Activated CD4-positive, alpha-beta T cell treated with anti-CD3 and anti-CD28 coated beads, Interleukin-2, amount 10 ng/mL, durations not matched to agents 7 days and 5 days (primary cell): ENCODE measurements around the gene MCTP1. TPM values are rescaled to one million over a fixed set of nuclear protein-coding genes. Genes with fewer than 3 reads are reported as not detected.

Experiments used
- CTCF ChIA-PET: fragments of 350-600 bp; sonication (Branson Sonifier 250); formaldehyde crosslinking; loops from one replicate; lab custom pipeline; 2021; ENCODE audit warnings: antibody characterized with exemption; lab: Charles Lee
- POLR2A ChIA-PET: fragments of 350-600 bp; sonication (Branson Sonifier 250); formaldehyde crosslinking; loops from one replicate; lab custom pipeline; 2021; ENCODE audit warnings: antibody characterized with exemption; lab: Charles Lee
- DNase-seq: peaks from one replicate; pipeline ENCODE4 v3.0.0-alpha.2; 2020
- H3K27ac Mint-ChIP-seq: one replicate; pipeline ENCODE4 v1.8.0; 2021; ENCODE audit warnings: mild to moderate bottlenecking, moderate library complexity, mixed read lengths
- H3K27me3 Mint-ChIP-seq: one replicate; pipeline ENCODE4 v1.8.0; 2021; ENCODE audit warnings: mixed read lengths
- H3K36me3 Mint-ChIP-seq: one replicate; pipeline ENCODE4 v1.8.0; 2021; ENCODE audit warnings: low read depth, mixed read lengths
- H3K4me1 Mint-ChIP-seq: one replicate; pipeline ENCODE4 v1.8.0; 2021; ENCODE audit warnings: mixed read lengths
- H3K4me3 Mint-ChIP-seq: one replicate; pipeline ENCODE4 v1.8.0; 2021; ENCODE audit warnings: mild to moderate bottlenecking, moderate library complexity, mixed read lengths
- H3K9me3 Mint-ChIP-seq: one replicate; pipeline ENCODE4 v1.8.0; 2021; ENCODE audit warnings: mixed read lengths
- total RNA-seq, 2 experiments: library from RNA; stranded (reverse); gene quantifications; one replicate each; pipeline ENCODE4 v1.2.3, GENCODE V29; 2021

The MCTP1 gene
- total RNA-seq, 2 experiments from 2014 or later, result 0.08 TPM; not detected in 1

DNA sequence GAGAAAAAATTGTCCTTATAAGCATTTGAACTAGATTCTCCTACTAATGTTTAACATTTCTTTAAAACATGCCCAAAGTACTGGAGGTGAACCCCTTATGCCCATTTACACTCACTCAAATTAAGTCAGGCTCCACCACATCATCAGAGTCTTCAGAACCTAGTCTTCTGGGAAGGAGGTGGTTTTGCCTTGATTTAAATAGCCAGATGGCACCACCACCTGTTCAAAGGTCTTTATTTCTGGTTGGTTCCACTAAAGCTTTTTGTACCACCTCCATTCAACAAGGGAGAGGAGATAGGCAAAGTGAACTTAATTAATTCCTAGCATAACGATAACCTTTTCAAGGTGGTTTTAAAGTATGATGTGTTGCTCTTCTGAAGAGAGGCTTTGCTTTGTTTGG is 476.9 kb downstream of the MCTP1 start:
- Mint-ChIP-seq H3K4me3 (no peak overlapping the region), H3K36me3 (no peaks in the 10 kb centered on the region), H3K27me3 (peaks cover 15% of the 10 kb centered on the region), H3K9me3 (no peaks in the 10 kb centered on the region), H3K4me1 (no peaks in the 10 kb centered on the region), H3K27ac (no peak overlapping the region)
- ChIA-PET CTCF (no interaction called here), POLR2A (no interaction called here)
- DNase-seq, result no peak

DNA sequence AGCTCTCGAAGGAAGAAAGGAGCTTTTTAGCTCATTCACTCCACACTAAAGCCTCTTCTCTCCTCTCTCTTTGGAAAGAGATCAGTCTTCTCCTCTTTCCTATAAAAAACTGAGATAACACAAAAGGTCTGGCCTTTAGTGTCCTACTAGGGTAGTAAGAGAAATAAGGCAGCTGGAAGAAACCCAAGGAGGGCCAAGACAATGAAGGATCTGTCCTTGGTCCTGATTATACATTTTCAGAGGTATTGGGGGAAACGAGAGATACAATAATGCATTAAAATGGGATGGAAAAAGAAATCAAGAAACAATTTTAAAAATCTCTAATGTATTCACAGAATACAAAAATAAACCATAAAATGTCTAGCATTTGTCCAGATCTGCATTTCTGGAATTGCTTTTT is 482.4 kb downstream of the MCTP1 start:
- CTCF ChIA-PET, result interaction anchor here (1.5 kb wide), 1 partner anchor 48 kb away, joined by 4 read pairs; no protein-coding TSS in a partner anchor
- H3K9me3 Mint-ChIP-seq, result no peaks in the 10 kb centered on the region
- H3K27me3 Mint-ChIP-seq, result peaks cover 12% of the 10 kb centered on the region

DNA sequence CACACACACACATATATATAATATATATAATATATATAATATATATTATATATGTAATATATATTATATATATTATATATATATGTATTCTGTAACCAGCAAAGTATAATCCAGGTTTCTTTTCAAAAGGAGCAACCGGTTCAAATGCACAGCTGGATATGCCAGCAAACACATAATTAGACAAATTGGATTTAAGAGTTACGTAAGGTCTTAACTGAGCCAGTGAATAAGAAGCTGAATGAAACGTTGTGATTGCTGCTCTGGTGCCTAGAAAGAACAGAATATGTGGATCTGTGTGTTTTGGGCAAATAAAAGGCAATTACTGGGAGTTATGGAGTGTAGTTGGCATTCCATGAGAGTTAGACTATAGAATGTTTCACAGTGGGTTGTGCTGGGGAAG is 488.3 kb downstream of the MCTP1 start:
- H3K4me3 Mint-ChIP-seq, result no peak overlapping the region
- CTCF ChIA-PET, result no interaction called here
- no peak overlapping the region for H3K27ac Mint-ChIP-seq
- no peak for DNase-seq
- peaks cover 12% of the 10 kb centered on the region for H3K36me3 Mint-ChIP-seq
- peaks cover 10% of the 10 kb centered on the region for H3K27me3 Mint-ChIP-seq
- POLR2A ChIA-PET, result no interaction called here
- H3K9me3 Mint-ChIP-seq, result peaks cover 17% of the 10 kb centered on the region
- H3K4me1 Mint-ChIP-seq, result peaks cover 46% of the 10 kb centered on the region

More for the DNA sequence above, 482.4 kb downstream of the MCTP1 start:
- POLR2A ChIA-PET, result no interaction called here
- DNase-seq, result no peak
- H3K4me1 Mint-ChIP-seq, result no peaks in the 10 kb centered on the region
- no peak overlapping the region for H3K4me3 Mint-ChIP-seq
- H3K27ac Mint-ChIP-seq, result no peak overlapping the region
- no peaks in the 10 kb centered on the region for H3K36me3 Mint-ChIP-seq

DNA sequence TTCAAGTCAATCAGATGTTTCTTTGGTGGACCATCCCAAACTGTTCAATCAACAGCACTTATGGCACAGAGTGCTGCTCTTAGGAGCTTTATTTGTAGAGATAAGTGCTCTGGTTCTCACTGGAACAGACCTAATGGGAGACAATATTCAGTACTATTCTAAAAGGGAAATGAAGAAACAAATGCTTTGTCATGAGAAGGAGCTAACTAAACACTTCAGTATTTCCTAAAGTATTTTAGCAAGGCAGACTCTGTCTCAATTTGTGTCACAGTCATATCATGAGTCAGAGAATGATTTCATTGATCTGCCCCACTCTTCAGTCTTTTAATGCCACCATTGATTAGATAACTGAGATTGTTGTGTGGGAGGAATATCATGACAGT is 491.1 kb downstream of the MCTP1 start:
- H3K4me1 Mint-ChIP-seq, result peaks cover 49% of the 10 kb centered on the region
- peaks cover 4% of the 10 kb centered on the region for H3K27me3 Mint-ChIP-seq
- H3K27ac Mint-ChIP-seq, result peak overlapping the region; percentile 97
- H3K36me3 Mint-ChIP-seq, result peaks cover 12% of the 10 kb centered on the region
- peaks cover 17% of the 10 kb centered on the region for H3K9me3 Mint-ChIP-seq
- ChIA-PET CTCF (interaction anchor here (1.1 kb wide), 1 partner anchor 220 kb away, joined by 6 read pairs; no protein-coding TSS in a partner anchor), POLR2A (no interaction called here)
- no peak overlapping the region for H3K4me3 Mint-ChIP-seq
- no peak for DNase-seq

DNA sequence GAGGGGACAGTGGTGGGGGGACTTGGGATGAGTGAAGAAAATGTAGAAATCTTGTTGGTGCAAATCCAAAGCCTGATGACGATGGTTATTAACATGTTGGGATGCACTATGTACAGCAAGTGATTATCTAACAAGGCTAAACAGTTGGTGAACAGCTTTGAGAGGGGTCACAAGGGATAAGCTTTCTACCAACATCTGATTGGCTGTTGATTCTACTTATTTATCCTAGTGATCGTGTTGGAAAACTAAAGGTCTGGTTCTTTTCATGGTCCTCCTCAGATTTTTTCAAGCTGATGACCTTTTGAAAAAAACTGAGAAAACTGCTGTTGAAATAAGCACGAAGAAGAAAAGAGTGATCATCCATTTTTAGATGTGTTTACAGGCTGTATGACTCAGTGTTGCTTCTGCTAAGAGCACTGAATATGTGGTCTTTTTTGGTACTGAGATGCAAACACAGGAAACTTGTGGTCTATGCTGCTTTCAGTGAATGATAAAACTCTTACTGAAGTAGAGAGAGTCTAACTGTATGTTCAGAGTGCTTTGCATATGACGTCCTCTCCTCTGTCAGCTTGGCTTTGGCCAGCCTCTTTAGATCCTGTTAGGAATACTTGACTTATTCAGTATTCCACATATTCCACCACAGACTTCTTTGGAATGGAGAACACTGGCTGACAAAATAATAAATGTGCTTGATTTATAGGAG is 491.6 kb downstream of the MCTP1 start:
- Mint-ChIP-seq H3K4me1 (peaks cover 52% of the 10 kb centered on the region), H3K4me3 (peak overlapping the region; percentile 11)
- CTCF ChIA-PET, result interaction anchor here (1.1 kb wide), 1 partner anchor 220 kb away, joined by 6 read pairs; no protein-coding TSS in a partner anchor

DNA sequence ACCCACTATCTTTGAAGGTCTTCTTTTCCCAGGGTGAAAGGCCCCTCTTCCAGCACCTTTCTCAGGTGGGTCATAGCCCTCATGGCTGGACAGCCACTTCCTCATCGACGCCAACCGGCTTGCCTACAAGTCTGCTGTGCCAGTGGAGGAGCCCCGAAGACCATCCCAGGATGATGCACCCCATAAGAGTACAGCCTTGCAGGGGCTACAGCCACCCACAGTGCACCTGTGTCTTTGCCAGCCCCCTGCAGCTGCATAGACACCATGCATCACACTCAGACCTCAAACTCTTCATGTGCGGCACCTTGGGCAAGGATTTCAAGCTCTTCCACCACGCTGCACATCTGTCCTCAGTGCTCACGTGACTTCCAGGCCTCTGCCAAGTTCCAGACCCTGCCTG is 493.1 kb downstream of the MCTP1 start:
- DNase-seq, result no peak
- CTCF ChIA-PET, result no interaction called here
- Mint-ChIP-seq H3K4me1 (peaks cover 54% of the 10 kb centered on the region), H3K27ac (peak overlapping the region; percentile 97), H3K4me3 (no peak overlapping the region), H3K9me3 (peaks cover 17% of the 10 kb centered on the region), H3K36me3 (peaks cover 12% of the 10 kb centered on the region), H3K27me3 (peaks cover 1% of the 10 kb centered on the region)
- POLR2A ChIA-PET, result no interaction called here

More for the DNA sequence above, 491.6 kb downstream of the MCTP1 start:
- Mint-ChIP-seq H3K36me3 (peaks cover 12% of the 10 kb centered on the region), H3K27ac (peak overlapping the region; percentile 97), H3K9me3 (peaks cover 17% of the 10 kb centered on the region), H3K27me3 (peaks cover under 1% of the 10 kb centered on the region)
- peak; percentile 59 for DNase-seq
- POLR2A ChIA-PET, result no interaction called here

DNA sequence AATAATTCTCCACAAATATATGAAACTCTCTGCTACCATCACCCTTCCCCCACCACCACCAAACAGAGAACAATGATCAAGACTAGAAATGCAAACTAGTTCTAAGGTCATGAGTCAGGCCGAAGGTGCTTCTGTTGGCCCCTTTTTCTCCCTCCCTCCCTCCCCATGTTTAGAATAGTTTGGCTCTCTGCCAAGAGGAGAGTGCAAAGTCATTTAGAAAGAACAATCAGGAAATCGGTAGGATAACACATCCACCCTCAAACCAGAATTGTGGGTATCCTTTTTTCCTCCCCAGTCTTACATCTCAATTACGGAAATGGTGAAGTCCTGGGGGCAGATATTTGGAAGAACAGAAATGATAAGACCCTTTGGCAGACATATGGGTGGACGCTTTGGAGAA is 496.4 kb downstream of the MCTP1 start:
- H3K9me3 Mint-ChIP-seq, result no peaks in the 10 kb centered on the region
- H3K4me1 Mint-ChIP-seq, result peaks cover 27% of the 10 kb centered on the region
- no peak overlapping the region for H3K4me3 Mint-ChIP-seq
- POLR2A ChIA-PET, result no interaction called here
- H3K27me3 Mint-ChIP-seq, result peaks cover 11% of the 10 kb centered on the region
- CTCF ChIA-PET, result no interaction called here
- peaks cover 4% of the 10 kb centered on the region for H3K36me3 Mint-ChIP-seq
- no peak overlapping the region for H3K27ac Mint-ChIP-seq
- DNase-seq, result no peak

DNA sequence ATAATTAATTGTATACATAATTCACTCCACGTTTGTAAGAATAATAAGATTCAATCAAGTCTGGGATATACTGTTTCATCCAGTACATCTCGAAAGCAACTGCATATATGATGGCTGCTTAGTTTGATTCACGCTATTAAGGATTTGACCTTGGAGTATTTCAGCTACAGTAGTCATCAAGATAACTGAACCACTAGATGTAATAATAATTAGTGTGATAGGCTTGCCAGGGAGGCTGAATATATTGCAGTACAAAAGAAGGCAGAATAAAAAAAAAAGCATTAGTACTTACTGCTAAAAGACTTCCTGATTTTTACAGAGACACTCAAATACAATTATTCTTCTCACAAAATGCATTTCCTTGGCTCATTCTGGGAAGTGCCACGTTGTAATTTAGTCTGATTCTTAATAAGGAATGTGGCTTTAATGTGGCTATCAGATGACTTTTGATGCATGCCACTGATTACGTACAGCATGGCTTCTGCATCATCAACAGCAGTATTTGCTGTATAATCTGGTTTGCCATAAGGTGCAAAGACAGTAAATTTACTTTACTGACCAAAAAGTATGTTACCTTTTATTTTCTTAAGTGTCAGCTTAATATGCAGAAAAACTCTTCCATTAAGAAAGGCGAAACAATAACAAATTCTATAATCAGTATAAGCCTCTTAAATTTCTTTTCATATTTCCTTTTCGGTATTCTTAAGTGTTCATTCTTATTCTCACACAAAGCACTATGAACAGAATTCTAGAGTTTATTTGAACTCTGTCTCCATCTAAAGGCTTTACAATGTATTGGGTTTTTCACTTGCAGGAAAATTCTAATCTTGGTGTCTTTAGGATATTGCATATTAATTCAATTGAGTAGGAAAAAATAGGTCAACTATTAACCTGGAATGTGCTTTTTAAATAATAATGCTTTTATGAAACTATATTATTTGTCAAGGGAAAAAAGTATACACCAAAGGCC is 500.1 kb downstream of the MCTP1 start:
- no peak overlapping the region for H3K27ac Mint-ChIP-seq
- peaks cover 23% of the 10 kb centered on the region for H3K27me3 Mint-ChIP-seq
- no peak for DNase-seq
- no peaks in the 10 kb centered on the region for H3K36me3 Mint-ChIP-seq
- ChIA-PET POLR2A (no interaction called here), CTCF (no interaction called here)
- H3K9me3 Mint-ChIP-seq, result no peaks in the 10 kb centered on the region
- no peak overlapping the region for H3K4me3 Mint-ChIP-seq
- peaks cover 9% of the 10 kb centered on the region for H3K4me1 Mint-ChIP-seq

DNA sequence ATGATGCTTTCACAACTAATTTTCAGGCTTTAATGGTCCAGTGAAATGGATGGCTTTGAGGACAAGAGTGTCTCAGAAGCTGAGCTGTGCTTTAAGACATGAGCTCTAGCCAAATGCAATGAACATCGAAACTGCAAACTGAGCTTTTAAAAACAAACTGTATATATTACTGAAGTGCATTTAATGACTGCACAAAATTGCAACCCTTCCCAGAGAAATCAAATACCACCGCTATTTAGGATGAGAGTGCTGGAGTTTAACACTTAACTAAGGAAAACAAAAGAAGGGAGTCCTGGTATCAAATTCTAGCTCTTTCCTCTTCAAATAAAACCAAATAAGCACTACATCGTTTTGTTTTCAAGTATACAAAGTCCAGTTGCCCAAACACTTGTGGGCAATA is 502.5 kb downstream of the MCTP1 start:
- H3K27ac Mint-ChIP-seq, result no peak overlapping the region
- POLR2A ChIA-PET, result no interaction called here
- no peak for DNase-seq
- CTCF ChIA-PET, result interaction anchor here (0.7 kb wide), 1 partner anchor 102 kb away, joined by 3 read pairs; no protein-coding TSS in a partner anchor
- peaks cover 35% of the 10 kb centered on the region for H3K27me3 Mint-ChIP-seq
- H3K4me3 Mint-ChIP-seq, result no peak overlapping the region
- H3K4me1 Mint-ChIP-seq, result no peaks in the 10 kb centered on the region
- H3K9me3 Mint-ChIP-seq, result no peaks in the 10 kb centered on the region
- no peaks in the 10 kb centered on the region for H3K36me3 Mint-ChIP-seq

DNA sequence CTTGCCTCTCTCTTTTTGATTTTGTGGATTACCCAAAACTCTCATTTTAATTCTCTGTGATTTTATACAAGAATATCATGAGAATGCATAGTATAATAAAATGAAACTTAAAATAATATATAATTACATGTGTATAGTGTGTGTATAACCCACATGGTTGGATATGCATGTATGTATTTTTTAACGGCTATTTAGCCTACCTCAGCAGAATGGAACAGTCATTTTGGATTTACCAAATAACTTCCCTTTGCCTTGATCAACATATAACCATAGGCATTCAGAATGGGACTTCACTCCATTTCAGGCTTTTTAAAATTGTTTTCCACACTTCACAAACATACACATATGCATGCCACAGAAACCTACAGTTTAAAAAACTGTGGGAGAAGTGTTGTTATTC is 505.2 kb downstream of the MCTP1 start:
- POLR2A ChIA-PET, result no interaction called here
- no peaks in the 10 kb centered on the region for H3K4me1 Mint-ChIP-seq
- H3K9me3 Mint-ChIP-seq, result no peaks in the 10 kb centered on the region
- H3K27me3 Mint-ChIP-seq, result peaks cover 31% of the 10 kb centered on the region
- no peak overlapping the region for H3K27ac Mint-ChIP-seq
- no peaks in the 10 kb centered on the region for H3K36me3 Mint-ChIP-seq
- H3K4me3 Mint-ChIP-seq, result no peak overlapping the region
- CTCF ChIA-PET, result interaction anchor here (0.8 kb wide), 1 partner anchor 41 kb away, joined by 7 read pairs; no protein-coding TSS in a partner anchor
- DNase-seq, result no peak

DNA sequence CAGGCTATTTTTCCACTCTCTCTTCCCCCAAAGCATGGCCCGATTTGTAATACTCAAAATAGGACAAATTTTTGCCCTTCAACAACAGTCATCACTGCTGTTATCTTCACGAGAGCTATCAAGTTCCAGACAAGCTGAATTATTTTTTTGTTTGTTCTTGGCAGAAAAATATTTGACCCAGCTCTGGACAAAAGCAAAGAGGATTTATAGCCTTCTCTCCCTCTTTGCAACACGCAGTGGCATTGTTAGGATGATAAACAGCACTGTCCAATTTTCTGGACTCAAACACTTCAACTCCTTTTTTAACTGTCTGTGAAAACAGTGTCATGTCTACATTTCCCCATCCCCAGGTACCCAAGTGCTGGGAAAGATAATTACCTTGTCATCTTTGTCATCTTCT is 506.2 kb downstream of the MCTP1 start:
- CTCF ChIA-PET, result no interaction called here
- H3K27ac Mint-ChIP-seq, result no peak overlapping the region

DNA sequence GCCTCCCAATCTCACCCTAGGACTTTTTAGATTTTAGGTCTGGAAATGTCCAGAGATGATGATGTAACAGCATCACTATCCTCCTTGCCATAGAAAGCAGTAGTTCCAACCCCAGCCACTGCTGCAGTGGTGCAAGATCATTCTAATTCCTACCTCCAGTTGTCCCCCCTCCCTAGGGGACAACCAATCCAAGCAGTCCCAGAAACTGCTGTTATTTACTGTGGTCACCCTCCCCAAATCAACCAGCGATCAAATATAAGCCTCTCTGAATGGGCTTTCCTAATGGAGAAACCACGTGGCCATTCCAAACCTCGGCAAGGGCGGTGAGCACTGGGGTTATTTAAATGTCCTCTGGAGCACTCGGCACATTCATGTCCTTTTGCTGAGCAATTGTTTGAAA is 506.6 kb downstream of the MCTP1 start:
- no peak for DNase-seq
- Mint-ChIP-seq H3K9me3 (peaks cover 4% of the 10 kb centered on the region), H3K27me3 (peaks cover 24% of the 10 kb centered on the region), H3K4me3 (no peak overlapping the region), H3K4me1 (no peaks in the 10 kb centered on the region), H3K27ac (no peak overlapping the region), H3K36me3 (no peaks in the 10 kb centered on the region)
- CTCF ChIA-PET, result no interaction called here
- POLR2A ChIA-PET, result no interaction called here

More for the DNA sequence above, 506.2 kb downstream of the MCTP1 start:
- Mint-ChIP-seq H3K9me3 (no peaks in the 10 kb centered on the region), H3K27me3 (peaks cover 26% of the 10 kb centered on the region), H3K36me3 (no peaks in the 10 kb centered on the region), H3K4me3 (no peak overlapping the region), H3K4me1 (no peaks in the 10 kb centered on the region)
- no peak for DNase-seq
- POLR2A ChIA-PET, result no interaction called here
